Endothelial cell of umbilical vein (primary cell): ENCODE data around the gene CAMSAP3. TPM values are rescaled to one million over a fixed set of nuclear protein-coding genes. Genes with fewer than 3 reads are reported as not detected.
"Not testable (repeated sequence)": the region's sequence is repeated elsewhere in the genome, so short reads cannot be mapped to it uniquely, and the experiment has no call there.

Experiments
- BruUV-seq: library from RNA; stranded (reverse); fragments of 400-500 nt; replicated peaks from 2 replicates; lab custom pipeline; 2021; lab: Mats Ljungman, UMichigan
- CTCF ChIA-PET: fragments of 300-600, 350-600 bp; sonication (Branson Sonifier 250); formaldehyde crosslinking; loops from one replicate; lab custom pipeline; 2021; ENCODE audit warnings: antibody characterized with exemption, inconsistent platforms; lab: Charles Lee
- POLR2A ChIA-PET: fragments of 300-600, 350-600 bp; sonication (Branson Sonifier 250); formaldehyde crosslinking; loops from one replicate; lab custom pipeline; 2021; ENCODE audit warnings: antibody characterized with exemption, inconsistent platforms; lab: Charles Lee
- DNase-seq: peaks from one replicate; pipeline ENCODE4 v3.0.0-alpha.2; 2011; ENCODE audit warnings: low read depth, low spot score
- FAIRE-seq: peaks from 2 replicates; lab custom pipeline; 2011; peaks lifted over from hg19 to GRCh38; lab: Jason Lieb, UNC
- H2AFZ ChIP-seq: 2 replicates; pipeline ENCODE4 v1.6.0; 2012; ENCODE audit warnings: low read depth, low read length, control low read depth, inconsistent platforms
- H3K27ac ChIP-seq: 2 replicates; pipeline ENCODE4 v1.5.1; 2011; ENCODE audit warnings: low read depth, mild to moderate bottlenecking, control low read depth, low read length, moderate library complexity; ENCODE audit not compliant: insufficient read depth
- H3K27me3 ChIP-seq, 2 experiments: 2 replicates each; pipeline versions ENCODE4 v1.6.0 to v1.6.1; 2011; ENCODE audit warnings: low read length in 2 of 2, mixed read lengths in 1 of 2; ENCODE audit not compliant: control insufficient read depth in 2 of 2, insufficient read depth in 2 of 2
- H3K36me3 ChIP-seq, 2 experiments: 2 replicates in 1 of 2; 3 replicates in 1 of 2; pipeline ENCODE4 v1.5.1; 2011; ENCODE audit warnings: low read length in 2 of 2, mild to moderate bottlenecking in 1 of 2, moderate library complexity in 1 of 2; ENCODE audit not compliant: control insufficient read depth in 2 of 2, insufficient read depth in 2 of 2; ENCODE audit errors: extremely low read depth in 1 of 2
- H3K4me1 ChIP-seq: 3 replicates; pipeline ENCODE4 v1.5.1; 2011; ENCODE audit warnings: mild to moderate bottlenecking, low read length; ENCODE audit not compliant: control insufficient read depth, insufficient read depth; ENCODE audit errors: extremely low read depth
- H3K4me2 ChIP-seq: 2 replicates; pipeline ENCODE4 v1.6.1; 2011; ENCODE audit warnings: low read length, control low read depth, mixed read lengths; ENCODE audit not compliant: insufficient read depth
- H3K4me3 ChIP-seq, 3 experiments: fragments of 200-600 bp in 1 of 3; sonication (generic), shearing (Covaris generic) in 1 of 3; replicated peaks in 1 of 3; 2 replicates each; pipeline ENCODE4 v1.5.1; 2011 to 2016; ENCODE audit warnings: control low read depth in 3 of 3, low read length in 3 of 3, mild to moderate bottlenecking in 2 of 3, inconsistent platforms in 1 of 3, low read depth in 1 of 3, moderate library complexity in 1 of 3; ENCODE audit not compliant: insufficient read depth in 1 of 3
- H3K79me2 ChIP-seq: 2 replicates; pipeline ENCODE4 v1.6.0; 2012; ENCODE audit warnings: low read length, inconsistent platforms; ENCODE audit not compliant: control insufficient read depth, insufficient read depth
- H3K9ac ChIP-seq: replicated peaks from 2 replicates; pipeline ENCODE3; 2011; ENCODE audit warnings: low read length, control low read depth; ENCODE audit not compliant: insufficient read depth; ENCODE audit errors: extremely low read depth
- H3K9me1 ChIP-seq: replicated peaks from 3 replicates; pipeline ENCODE4 v1.6.0; 2011; ENCODE audit warnings: mild to moderate bottlenecking, low read length; ENCODE audit not compliant: control insufficient read depth, insufficient read depth; ENCODE audit errors: extremely low read depth
- H3K9me3 ChIP-seq: replicated peaks from 2 replicates; pipeline ENCODE4 v1.5.1; 2012; ENCODE audit warnings: low read length, inconsistent platforms; ENCODE audit not compliant: control insufficient read depth, insufficient read depth
- H4K20me1 ChIP-seq: replicated peaks from 2 replicates; pipeline ENCODE3; 2011; ENCODE audit warnings: mild to moderate bottlenecking, low read length; ENCODE audit not compliant: control insufficient read depth, insufficient read depth; ENCODE audit errors: extremely low read depth
- MYC ChIP-seq: IDR thresholded peaks from one replicate; pipeline ENCODE4 v1.6.1; 2011; ENCODE audit warnings: mild to moderate bottlenecking, low read depth, low read length
- POLR2AphosphoS5 ChIP-seq: IDR thresholded peaks from 2 replicates; pipeline ENCODE4 v1.6.1; 2012; ENCODE audit warnings: low read depth, mild to moderate bottlenecking, control low read depth, low read length, moderate library complexity; ENCODE audit not compliant: insufficient read depth
- dilution Hi-C: fragments of 300-500 bp; cut with MboI; formaldehyde crosslinking; loops from one replicate; pipeline ENCODE4 v1.15.0; 2019; ENCODE audit warnings: low sequenced_read_pairs; ENCODE audit not compliant: extremely low pct_ligation_motif_present
- intact Hi-C: fragments of 100-400 bp; cut with micrococcal nuclease; formaldehyde crosslinking; loops from one replicate; pipeline ENCODE4 v1.10.0; 2022
- polyA plus RNA-seq, 4 experiments: library from polyadenylated mRNA; depleted of rRNA in 3 of 4; stranded (reverse) in 3 of 4; unstranded in 1 of 4; fragments of >200 nt; gene quantifications; 2 replicates each; pipeline versions ENCODE4 v1.2.1 to v1.2.3, GENCODE V29; 2011 to 2012; ENCODE audit warnings: missing spikeins in 1 of 4
- total RNA-seq: library from RNA; stranded (reverse); gene quantifications from 2 replicates; pipeline ENCODE4 v1.2.3, GENCODE V29; 2021
- TF ChIP-seq, protein P1 (sequence below): IDR thresholded peaks from 2 replicates; pipeline ENCODE4 v1.6.1; 2011; ENCODE audit not compliant: insufficient read depth, insufficient read length
- TF ChIP-seq, protein P2 (sequence below), 2 donors: IDR thresholded peaks; 1 replicate in 1 of 2; 2 replicates in 1 of 2; pipeline ENCODE4 v1.5.1; 2011; ENCODE audit warnings: low read length in 2 of 2, mild to moderate bottlenecking in 2 of 2, moderate library complexity in 2 of 2, control low read depth in 1 of 2, inconsistent platforms in 1 of 2, low read depth in 1 of 2; ENCODE audit not compliant: insufficient read depth in 1 of 2; ENCODE audit errors: extremely low read depth in 1 of 2

Gene CAMSAP3
- total and polyA plus RNA-seq, 2 donors (not counting 3 experiments of a cell fraction or from before 2014, with no cell fraction given) = 0.11 to 0.22 TPM

DNA sequence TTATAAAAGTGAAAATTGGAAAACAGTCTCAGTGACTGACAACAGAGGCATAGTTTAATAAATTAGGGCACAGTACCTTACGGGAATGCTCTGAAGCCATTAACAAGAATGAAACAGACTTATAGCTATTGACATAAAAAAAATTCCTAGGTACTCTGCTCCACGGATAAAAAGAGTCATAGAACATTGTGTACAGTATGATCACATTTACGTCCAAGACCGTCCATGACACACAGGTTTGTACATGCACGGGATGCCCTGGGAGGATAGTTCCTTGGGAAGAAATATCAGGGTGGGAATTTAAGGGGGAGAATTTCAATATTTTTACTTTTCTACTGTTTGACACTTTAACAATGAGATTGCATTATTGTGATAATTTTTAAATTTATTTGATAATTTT lies 24.9 kb upstream of the CAMSAP3 start:
- CTCF ChIA-PET = interaction anchor here (1.4 kb wide), 1 partner anchor 110 kb away, joined by 3 read pairs; the partner anchor contains the start of gene TRAPPC5

DNA sequence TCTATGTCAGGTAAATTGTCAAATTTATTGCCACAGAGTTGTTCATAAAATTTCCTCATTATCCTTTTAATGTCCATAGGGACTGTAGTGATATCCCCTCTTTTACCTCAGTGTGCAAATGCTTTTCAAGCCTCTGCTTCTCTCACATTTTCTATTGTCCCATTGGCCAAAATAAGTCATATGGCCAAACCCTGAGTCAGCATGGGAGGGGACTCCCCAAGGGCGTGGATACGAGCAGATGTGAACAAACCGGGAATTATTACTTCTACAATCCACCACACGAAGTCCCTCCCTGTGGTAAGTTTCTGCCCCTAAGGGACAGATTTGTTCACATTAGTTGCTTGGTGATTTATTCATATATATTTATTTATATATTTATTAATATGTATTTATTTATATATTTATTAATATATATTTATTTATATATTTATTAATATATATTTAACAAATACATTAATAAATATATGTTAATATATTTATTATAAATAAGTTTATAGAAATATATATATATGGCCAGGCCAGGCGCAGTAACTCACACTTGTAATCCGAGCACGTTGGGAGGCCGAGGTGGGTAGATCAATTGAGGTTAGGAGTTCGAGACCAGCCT lies 20.1 kb upstream of the CAMSAP3 start:
- no peak for FAIRE-seq
- ChIA-PET POLR2A (no interaction called here), CTCF (no interaction called here)
- DNase-seq = no peak
- H3K4me2 ChIP-seq = no peak overlapping the region
- no peaks in the 10 kb centered on the region for H3K27me3 ChIP-seq
- H3K79me2 ChIP-seq = no peaks in the 10 kb centered on the region
- intact Hi-C loops = no loop called here
- H3K4me1 ChIP-seq = no peaks in the 10 kb centered on the region
- no peaks in the 10 kb centered on the region for H3K36me3 ChIP-seq
- no peaks in the 10 kb centered on the region for H4K20me1 ChIP-seq
- dilution Hi-C loops = no loop called here
- BruUV-seq = no TSS peak
- no peaks in the 10 kb centered on the region for H3K9me3 ChIP-seq
- H2AFZ ChIP-seq = no peak overlapping the region
- H3K9me1 ChIP-seq = no peaks in the 10 kb centered on the region
- TF ChIP-seq MYC (no peak), POLR2AphosphoS5 (no peak)
- TF ChIP-seq, protein P1, sequence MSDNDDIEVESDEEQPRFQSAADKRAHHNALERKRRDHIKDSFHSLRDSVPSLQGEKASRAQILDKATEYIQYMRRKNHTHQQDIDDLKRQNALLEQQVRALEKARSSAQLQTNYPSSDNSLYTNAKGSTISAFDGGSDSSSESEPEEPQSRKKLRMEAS = no peak
- TF ChIP-seq, protein P2, sequence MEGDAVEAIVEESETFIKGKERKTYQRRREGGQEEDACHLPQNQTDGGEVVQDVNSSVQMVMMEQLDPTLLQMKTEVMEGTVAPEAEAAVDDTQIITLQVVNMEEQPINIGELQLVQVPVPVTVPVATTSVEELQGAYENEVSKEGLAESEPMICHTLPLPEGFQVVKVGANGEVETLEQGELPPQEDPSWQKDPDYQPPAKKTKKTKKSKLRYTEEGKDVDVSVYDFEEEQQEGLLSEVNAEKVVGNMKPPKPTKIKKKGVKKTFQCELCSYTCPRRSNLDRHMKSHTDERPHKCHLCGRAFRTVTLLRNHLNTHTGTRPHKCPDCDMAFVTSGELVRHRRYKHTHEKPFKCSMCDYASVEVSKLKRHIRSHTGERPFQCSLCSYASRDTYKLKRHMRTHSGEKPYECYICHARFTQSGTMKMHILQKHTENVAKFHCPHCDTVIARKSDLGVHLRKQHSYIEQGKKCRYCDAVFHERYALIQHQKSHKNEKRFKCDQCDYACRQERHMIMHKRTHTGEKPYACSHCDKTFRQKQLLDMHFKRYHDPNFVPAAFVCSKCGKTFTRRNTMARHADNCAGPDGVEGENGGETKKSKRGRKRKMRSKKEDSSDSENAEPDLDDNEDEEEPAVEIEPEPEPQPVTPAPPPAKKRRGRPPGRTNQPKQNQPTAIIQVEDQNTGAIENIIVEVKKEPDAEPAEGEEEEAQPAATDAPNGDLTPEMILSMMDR (IDR thresholded peaks at IDR 0.05; ENCODE audit: extremely low read depth in 1 of 2, insufficient read depth in 1 of 2, low read depth in 1 of 2, low read length in 2 of 2) = no peak
- H3K4me3 ChIP-seq = no peak overlapping the region
- H3K27ac ChIP-seq = no peak overlapping the region
- H3K9ac ChIP-seq = no peak overlapping the region

More for the DNA sequence above, 24.9 kb upstream of the CAMSAP3 start:
- no peak overlapping the region for H3K9ac ChIP-seq
- H3K4me3 ChIP-seq = no peak overlapping the region
- no peaks in the 10 kb centered on the region for H3K9me1 ChIP-seq
- no peak overlapping the region for H3K4me2 ChIP-seq
- no peak for DNase-seq
- H3K36me3 ChIP-seq = no peaks in the 10 kb centered on the region
- TF ChIP-seq MYC = no peak
- intact Hi-C loops (no loop called here), dilution Hi-C loops (no loop called here)
- H3K79me2 ChIP-seq = no peaks in the 10 kb centered on the region
- no peaks in the 10 kb centered on the region for H4K20me1 ChIP-seq
- FAIRE-seq = no peak
- POLR2A ChIA-PET = no interaction called here
- H3K4me1 ChIP-seq = no peaks in the 10 kb centered on the region
- H3K9me3 ChIP-seq = no peaks in the 10 kb centered on the region
- H3K27me3 ChIP-seq = no peaks in the 10 kb centered on the region
- no peak overlapping the region for H2AFZ ChIP-seq
- no peak overlapping the region for H3K27ac ChIP-seq
- no TSS peak for BruUV-seq

DNA sequence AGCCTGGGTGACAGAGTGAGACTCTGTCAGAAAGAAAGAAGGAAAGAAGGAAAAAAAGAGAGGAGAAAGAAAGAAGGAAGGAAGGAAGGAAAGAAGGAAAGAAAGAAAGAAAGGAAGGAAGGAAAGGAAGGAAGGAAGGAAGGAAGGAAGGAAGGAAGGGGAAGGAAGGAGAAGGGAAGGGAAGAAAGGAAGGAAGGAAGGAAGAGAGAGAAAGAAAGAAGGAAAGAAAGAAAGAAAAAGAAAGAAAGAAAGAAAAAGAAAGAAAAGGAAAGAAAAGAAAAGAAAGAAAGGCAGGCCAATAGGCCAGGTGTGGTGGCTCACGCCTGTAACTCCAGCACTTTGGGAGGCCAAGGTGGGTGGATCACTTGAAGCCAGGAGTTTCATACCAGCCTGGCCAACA lies 18.2 kb upstream of the CAMSAP3 start:
- H3K27me3 ChIP-seq, H3K9me3 ChIP-seq, H3K4me1 ChIP-seq, H3K4me3 ChIP-seq, DNase-seq, H3K9ac ChIP-seq, H2AFZ ChIP-seq, H3K9me1 ChIP-seq, FAIRE-seq, H3K27ac ChIP-seq, intact Hi-C loops, H4K20me1 ChIP-seq, POLR2A ChIA-PET, dilution Hi-C loops, H3K36me3 ChIP-seq, H3K4me2 ChIP-seq, H3K79me2 ChIP-seq, BruUV-seq: not testable (repeated sequence)
- CTCF ChIA-PET = interaction anchor here (0.9 to 3.7 kb wide), 2 partner anchors 9 to 222 kb away, joined by 3 to 29 read pairs; no protein-coding TSS in a partner anchor
